Neural progenitor cell (in vitro differentiated cells): Measurements from ENCODE around the gene SYCE1.

ENCODE experiments used
- EZH2 ChIP-seq: fragments of 200-600 bp; sonication (generic); IDR thresholded peaks from 2 replicates; pipeline ENCODE4 v1.6.1; 2017; ENCODE audit warnings: antibody characterized with exemption, mild to moderate bottlenecking, moderate library complexity
- EZH2phosphoT487 ChIP-seq: fragments of 200-600 bp; sonication (generic); IDR thresholded peaks from 2 replicates; pipeline ENCODE4 v1.6.1; 2017; ENCODE audit warnings: antibody characterized with exemption
- TF ChIP-seq, protein P1 (sequence below): fragments of 200-600 bp; sonication (generic); IDR thresholded peaks from 2 replicates; pipeline ENCODE4 v1.5.1; 2017; ENCODE audit warnings: antibody characterized with exemption, mild to moderate bottlenecking

DNA sequence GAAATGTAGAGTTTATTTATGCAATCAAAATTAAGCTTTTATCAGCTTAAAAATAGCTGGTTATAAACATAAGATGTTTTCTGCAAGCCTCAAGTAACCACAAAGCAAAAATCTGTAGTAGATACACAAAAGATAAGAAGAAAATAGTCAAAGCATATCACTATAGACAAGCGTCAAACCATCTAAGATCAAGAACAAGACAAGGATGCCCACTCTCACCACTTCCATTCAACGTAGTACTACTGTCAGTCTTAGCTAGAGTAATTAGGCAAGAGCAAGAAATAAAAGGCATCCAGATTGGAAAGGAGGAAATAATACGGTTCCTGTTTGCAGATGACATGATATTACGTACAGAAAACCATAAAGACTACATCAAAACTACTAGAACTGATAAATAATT is 55.7 kb downstream of the SYCE1 start:
- TF ChIP-seq, protein P1, sequence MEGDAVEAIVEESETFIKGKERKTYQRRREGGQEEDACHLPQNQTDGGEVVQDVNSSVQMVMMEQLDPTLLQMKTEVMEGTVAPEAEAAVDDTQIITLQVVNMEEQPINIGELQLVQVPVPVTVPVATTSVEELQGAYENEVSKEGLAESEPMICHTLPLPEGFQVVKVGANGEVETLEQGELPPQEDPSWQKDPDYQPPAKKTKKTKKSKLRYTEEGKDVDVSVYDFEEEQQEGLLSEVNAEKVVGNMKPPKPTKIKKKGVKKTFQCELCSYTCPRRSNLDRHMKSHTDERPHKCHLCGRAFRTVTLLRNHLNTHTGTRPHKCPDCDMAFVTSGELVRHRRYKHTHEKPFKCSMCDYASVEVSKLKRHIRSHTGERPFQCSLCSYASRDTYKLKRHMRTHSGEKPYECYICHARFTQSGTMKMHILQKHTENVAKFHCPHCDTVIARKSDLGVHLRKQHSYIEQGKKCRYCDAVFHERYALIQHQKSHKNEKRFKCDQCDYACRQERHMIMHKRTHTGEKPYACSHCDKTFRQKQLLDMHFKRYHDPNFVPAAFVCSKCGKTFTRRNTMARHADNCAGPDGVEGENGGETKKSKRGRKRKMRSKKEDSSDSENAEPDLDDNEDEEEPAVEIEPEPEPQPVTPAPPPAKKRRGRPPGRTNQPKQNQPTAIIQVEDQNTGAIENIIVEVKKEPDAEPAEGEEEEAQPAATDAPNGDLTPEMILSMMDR = no peak
- TF ChIP-seq EZH2phosphoT487 = no peak
- TF ChIP-seq EZH2 = no peak
